Dermis blood vessel endothelial cell (primary cell): ENCODE results near the gene HTRA1. TPM values are rescaled to one million over a fixed set of nuclear protein-coding genes. Genes with fewer than 3 reads are reported as not detected.
A peak's percentile ranks its signal among the peaks of the same experiment; 100 is the strongest.

Experiments
- DNase-seq: peaks from one replicate; pipeline ENCODE4 v3.0.0; 2010
- total RNA-seq: library from RNA; depleted of rRNA; stranded (reverse); fragments of >200 nt; gene quantifications from 2 replicates; pipeline ENCODE4 v1.2.3, GENCODE V29; 2014

The HTRA1 gene
- total RNA-seq, result 54.7 and 117 TPM in 2 replicates

- peak; percentile 73 for DNase-seq
These were observed at the start of gene HTRA1 for GRCh38 chr10:122461367-122461728. HTRA1 (plus strand) TSS chr10:122461553; CDS start chr10:122461653, 100 bp downstream.

DNA sequence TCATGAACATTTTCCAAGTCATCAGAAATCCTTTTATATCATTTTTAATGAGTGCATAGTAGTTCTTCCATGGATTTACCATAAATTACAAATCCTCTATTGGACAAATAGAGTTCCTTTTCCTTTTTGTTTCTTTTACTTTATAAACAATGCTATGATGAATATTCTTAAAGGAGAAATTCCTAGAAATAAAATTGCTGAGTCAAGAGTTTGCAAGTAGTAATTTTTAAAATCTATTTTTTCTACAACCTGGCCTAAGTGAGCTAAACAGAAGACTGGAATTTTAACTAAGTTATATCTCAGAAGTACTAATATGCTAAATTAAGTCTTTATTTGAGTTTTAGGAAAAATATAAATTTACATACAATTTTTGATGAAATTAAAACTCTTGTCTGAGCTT lies 48.0 kb upstream of the HTRA1 start:
- DNase-seq, result no peak

GRCh38 chr10:122417667-122418066 lies 43.7 kb upstream of the HTRA1 start:
- no peak for DNase-seq

GRCh38 chr10:122419016-122419415 lies 42.3 kb upstream of the HTRA1 start:
- no peak for DNase-seq

GRCh38 chr10:122419876-122420623 lies 41.3 kb upstream of the HTRA1 start:
- DNase-seq, result no peak

DNA sequence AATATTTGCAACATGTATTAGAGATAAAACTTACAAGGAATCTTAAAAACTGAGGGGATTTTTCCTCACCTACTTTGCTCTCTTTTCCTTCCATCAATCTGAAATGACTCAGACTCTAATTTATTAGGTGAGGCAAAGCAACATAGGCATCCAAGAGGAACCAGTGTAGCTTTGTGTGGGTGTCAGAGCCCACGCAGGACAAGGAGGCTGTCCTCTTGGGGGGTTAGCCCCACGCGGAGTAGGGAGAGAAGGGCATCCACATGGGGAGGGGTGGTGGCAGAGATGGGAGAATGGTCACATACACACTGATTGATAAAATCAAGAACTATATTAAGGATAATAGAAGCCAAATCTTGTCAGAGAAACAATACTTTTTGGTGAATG lies 40.7 kb upstream of the HTRA1 start:
- no peak for DNase-seq

GRCh38 chr10:122421054-122421625 lies 40.2 kb upstream of the HTRA1 start:
- DNase-seq, result no peak

- DNase-seq, result no peak
These were observed 39.6 kb upstream of the HTRA1 start for GRCh38 chr10:122421742-122422141.

DNA sequence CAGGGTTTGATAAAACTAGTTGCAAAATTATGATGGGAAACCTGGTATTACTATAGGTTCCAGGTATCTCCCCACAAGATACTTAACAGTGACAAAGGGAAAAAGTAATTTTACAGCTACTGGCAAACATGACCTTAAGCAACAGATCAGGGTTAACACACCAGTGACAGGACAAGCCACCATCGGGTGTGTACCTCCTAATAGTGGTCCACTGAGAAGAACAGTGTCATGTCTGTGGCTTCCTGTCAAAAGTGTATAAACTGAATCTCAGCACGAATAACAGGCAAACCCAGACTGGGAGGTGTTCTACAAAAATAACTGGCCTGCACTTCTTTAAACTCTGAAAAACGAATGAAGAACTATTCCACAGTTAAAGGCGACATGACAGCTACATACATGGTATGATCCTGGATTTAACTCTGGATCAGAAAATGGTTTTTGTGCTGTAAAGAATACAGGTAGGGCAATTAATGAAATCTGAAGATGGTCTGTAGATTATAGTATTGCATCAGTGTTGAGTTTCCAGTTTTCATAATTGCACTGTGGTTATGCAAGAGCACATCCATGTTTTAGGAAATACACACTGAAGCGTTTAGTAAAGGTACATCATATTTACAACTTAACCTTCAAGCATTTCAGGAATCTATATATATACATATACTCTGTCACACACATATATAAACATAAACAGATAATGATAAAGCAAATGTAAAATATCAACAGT lies 38.9 kb upstream of the HTRA1 start:
- no peak for DNase-seq

DNA sequence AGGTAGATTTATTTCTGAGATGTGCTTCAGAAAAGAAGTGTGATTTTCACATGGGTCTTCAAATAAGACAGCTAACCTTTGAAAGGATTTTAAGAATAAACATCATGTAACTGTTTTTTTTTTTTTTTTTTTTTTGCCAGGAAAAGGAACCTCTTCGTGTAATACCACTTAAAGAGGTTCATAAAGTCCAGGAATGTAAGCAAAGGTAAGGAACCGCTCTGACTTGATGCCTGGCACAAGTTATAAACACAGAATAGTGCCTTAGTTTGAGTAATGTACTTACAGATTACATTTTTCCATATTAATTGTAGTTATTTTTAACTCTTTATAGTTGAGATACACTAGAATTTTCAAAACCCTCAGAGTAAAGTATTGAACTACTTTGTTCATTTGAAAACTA lies 37.3 kb upstream of the HTRA1 start:
- DNase-seq, result no peak

DNA sequence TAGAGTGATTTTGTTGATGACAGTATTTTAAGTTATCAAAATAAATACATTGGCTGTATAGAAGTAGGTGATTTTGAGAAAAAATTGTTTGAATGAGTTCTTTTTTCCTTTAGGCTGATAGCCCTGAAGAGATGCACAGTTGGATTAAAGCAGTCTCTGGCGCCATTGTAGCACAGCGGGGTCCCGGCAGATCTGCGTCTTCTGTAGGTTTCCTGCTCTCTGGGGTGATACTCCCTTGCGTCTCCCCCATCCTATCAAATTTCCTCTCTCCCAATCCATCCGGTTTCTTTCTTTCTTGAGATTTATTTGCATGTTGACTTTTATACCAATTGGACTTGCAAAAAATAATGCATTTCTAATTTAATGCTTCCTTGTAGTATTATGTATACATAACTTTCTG lies 34.5 kb upstream of the HTRA1 start:
- DNase-seq, result no peak

GRCh38 chr10:122427280-122427679 lies 34.1 kb upstream of the HTRA1 start:
- DNase-seq, result no peak

DNA sequence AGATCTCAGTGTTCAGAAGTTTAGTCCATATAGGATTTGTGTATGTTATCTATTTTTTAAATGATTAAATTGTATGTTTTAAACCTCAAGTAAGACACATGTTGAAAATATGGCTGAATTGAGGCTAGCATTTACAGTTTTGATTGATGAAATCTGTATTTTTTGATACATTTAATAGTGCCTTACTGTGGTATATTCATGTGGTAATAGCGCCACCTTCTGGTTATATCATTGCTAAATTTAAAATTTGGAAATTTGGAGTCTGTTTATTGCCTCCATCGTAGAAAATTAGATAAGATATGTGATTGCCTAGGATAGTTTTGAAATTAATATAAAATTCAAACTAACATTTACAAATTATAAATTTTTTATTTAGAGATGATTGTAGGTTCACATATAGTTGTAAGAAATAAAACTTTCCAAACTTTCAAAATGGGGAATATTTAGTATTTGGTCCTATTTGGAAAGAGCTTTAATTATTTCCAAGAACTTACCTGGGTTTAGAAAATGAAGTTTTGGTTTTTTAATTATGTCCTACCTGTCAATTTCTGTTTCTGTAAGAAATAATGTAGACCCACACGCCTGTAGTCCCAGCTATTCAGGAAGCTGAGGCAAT lies 26.0 kb upstream of the HTRA1 start:
- peak; percentile 72 for DNase-seq

- peak; percentile 64 for DNase-seq
These were observed 19.4 kb upstream of the HTRA1 start for GRCh38 chr10:122441961-122442360.

- DNase-seq, result no peak
These were observed 15.9 kb upstream of the HTRA1 start for GRCh38 chr10:122445469-122445868.

DNA sequence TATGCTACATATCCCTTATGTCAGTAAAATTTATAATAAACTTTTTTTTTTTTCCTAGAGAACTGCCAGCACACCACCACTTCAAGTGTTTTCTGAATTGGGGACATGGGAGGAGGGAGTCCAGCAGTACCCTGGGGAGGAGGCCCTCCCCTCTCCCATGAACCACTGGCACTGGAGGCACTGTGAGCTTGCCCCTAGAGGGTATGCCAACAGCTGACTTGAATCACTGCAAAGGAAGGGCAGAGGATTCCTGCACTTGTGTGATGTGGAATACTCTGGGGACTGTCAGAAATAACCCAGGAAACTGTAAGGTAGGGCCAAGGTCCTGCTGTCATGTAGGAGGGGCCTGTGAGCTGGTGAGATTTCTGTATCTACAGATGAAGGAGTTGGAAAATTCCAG lies 15.4 kb upstream of the HTRA1 start:
- DNase-seq, result no peak

GRCh38 chr10:122446668-122447423 lies 14.5 kb upstream of the HTRA1 start:
- peak; percentile 36 for DNase-seq

DNA sequence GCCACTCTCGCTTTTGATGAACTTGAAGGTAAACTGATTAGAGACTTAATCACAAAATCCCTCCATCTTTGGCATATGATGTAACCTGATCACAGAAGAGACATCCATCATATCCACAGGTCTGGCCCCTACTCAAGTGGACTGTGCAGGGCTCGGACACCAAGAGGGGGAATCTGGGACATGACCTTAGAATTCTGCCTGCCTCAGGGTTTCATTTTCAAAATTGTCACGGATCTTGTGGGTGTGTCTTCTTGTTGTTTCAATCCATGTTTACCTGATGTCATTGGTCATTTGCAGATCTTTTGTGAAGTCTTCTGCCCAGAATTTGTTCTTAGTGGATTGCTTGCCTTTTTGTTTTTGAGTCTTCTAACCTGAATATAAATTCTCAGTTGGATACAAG lies 12.8 kb upstream of the HTRA1 start:
- DNase-seq, result no peak

DNA sequence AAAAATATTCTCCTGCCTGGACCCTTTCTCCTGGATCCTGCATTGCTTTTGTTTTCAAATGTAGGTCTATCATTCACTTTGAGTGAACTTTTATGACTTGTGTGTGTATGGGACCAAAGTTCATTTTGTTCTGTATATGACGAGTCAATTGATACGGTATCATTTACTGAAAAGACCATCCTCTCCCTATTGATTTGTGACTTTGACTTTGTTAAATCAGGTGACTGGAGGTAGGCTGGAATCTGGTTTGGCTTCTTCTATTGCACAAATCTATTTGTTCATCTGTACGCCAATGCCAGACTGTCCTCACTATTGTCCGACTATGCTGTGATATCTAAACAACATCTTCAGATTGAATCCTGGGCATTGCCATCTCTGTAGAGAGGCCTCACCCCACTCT lies 12.2 kb upstream of the HTRA1 start:
- no peak for DNase-seq

GRCh38 chr10:122450353-122450990 lies 10.9 kb upstream of the HTRA1 start:
- peak; percentile 70 for DNase-seq

DNA sequence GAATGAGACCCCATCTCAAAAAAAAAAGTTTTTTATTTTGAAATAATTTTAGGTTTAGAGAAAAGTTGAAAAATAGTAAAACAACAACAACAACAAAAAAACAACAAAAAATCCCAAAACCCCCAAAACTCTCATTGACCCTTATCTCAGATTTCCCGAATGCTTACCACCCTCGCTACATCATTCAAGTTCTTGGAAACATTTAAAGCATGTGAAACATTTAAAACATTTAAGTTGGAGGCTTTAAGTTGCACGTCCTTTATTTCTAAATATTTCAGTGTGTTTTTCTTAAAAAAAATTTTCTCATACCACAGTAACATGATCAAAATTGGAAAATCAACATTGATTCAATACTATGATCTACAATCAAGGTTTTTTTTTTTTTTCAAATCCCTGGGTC lies 7.3 kb upstream of the HTRA1 start:
- no peak for DNase-seq

GRCh38 chr10:122454603-122455080 lies 6.7 kb upstream of the HTRA1 start, which contains the start of gene ARMS2:
ARMS2 (plus strand) TSS chr10:122454653; CDS start chr10:122454728, 75 bp downstream.
- DNase-seq, result no peak
